OCI-LY7 (cell line): Measurements from ENCODE around the gene TECTA. TPM values are rescaled to one million over a fixed set of nuclear protein-coding genes. Genes with fewer than 3 reads are reported as not detected.

ENCODE experiments used
- BruUV-seq: library from RNA; stranded (reverse); fragments of 400-500 nt; replicated peaks from 2 replicates; lab custom pipeline; 2021; lab: Mats Ljungman, UMichigan
- CTCF ChIA-PET: fragments of 300-600 bp; sonication (Branson Sonifier 250); formaldehyde crosslinking; loops from one replicate; lab custom pipeline; 2022; ENCODE audit warnings: antibody characterized with exemption; ENCODE audit not compliant: unreplicated experiment; lab: Charles Lee
- POLR2A ChIA-PET: fragments of 300-600 bp; sonication (Branson Sonifier 250); formaldehyde crosslinking; loops from one replicate; lab custom pipeline; 2022; ENCODE audit warnings: antibody characterized with exemption; lab: Charles Lee
- DNase-seq: peaks from one replicate; pipeline ENCODE4 v3.0.0-alpha.2; 2015; ENCODE audit warnings: low spot score
- H2AFZ ChIP-seq: fragments of 200-600 bp; sonication (generic), shearing (Covaris generic); 2 replicates; pipeline ENCODE4 v1.6.1; 2014; ENCODE audit warnings: mild to moderate bottlenecking, antibody characterized with exemption, low read length, moderate library complexity
- H3K27ac ChIP-seq: fragments of 200-600 bp; sonication (generic); 2 replicates; pipeline ENCODE4 v1.5.1; 2014; ENCODE audit warnings: mixed run types, low read depth, mild to moderate bottlenecking, moderate library complexity, low read length, inconsistent platforms; ENCODE audit not compliant: poor library complexity, severe bottlenecking
- H3K36me3 ChIP-seq: fragments of 200-600 bp; sonication (generic); 2 replicates; pipeline ENCODE4 v1.6.1; 2014; ENCODE audit warnings: mild to moderate bottlenecking, antibody characterized with exemption, low read length, moderate library complexity, mixed read lengths; ENCODE audit not compliant: insufficient read depth
- H3K4me1 ChIP-seq: fragments of 200-600 bp; sonication (generic); 2 replicates; pipeline ENCODE4 v1.5.1; 2014; ENCODE audit warnings: mild to moderate bottlenecking, low read length; ENCODE audit not compliant: insufficient read depth, poor library complexity, severe bottlenecking
- H3K4me2 ChIP-seq: fragments of 200-600 bp; sonication (generic); 2 replicates; pipeline ENCODE4 v1.6.1; 2014; ENCODE audit warnings: mild to moderate bottlenecking, low read length
- H3K4me3 ChIP-seq: fragments of 200-600 bp; sonication (generic); 2 replicates; pipeline ENCODE4 v1.5.1; 2014; ENCODE audit warnings: mild to moderate bottlenecking, low read depth, low read length; ENCODE audit not compliant: poor library complexity, severe bottlenecking
- H3K79me2 ChIP-seq: fragments of 200-600 bp; sonication (generic); 2 replicates; pipeline ENCODE4 v1.6.1; 2016; ENCODE audit warnings: low read depth, mild to moderate bottlenecking, low read length, moderate library complexity, mixed read lengths; ENCODE audit not compliant: insufficient read depth
- H3K9me2 ChIP-seq: fragments of 200-600 bp; sonication (generic); 2 replicates; pipeline ENCODE4 v1.6.1; 2016; ENCODE audit warnings: mild to moderate bottlenecking, low read length, mixed read lengths; ENCODE audit not compliant: insufficient read depth
- H3K9me3 ChIP-seq: fragments of 200-600 bp; sonication (generic); 2 replicates; pipeline ENCODE4 v1.6.1; 2014; ENCODE audit warnings: mild to moderate bottlenecking, mixed run types, low read length, mixed read lengths
- H4K20me1 ChIP-seq: fragments of 200-600 bp; sonication (generic); 2 replicates; pipeline ENCODE4 v1.6.1; 2014; ENCODE audit warnings: mild to moderate bottlenecking, antibody characterized with exemption, low read length, moderate library complexity, mixed read lengths; ENCODE audit not compliant: insufficient read depth
- CTCF ChIP-seq: fragments of 200-600 bp; sonication (generic); conservative IDR thresholded peaks from 2 replicates; pipeline ENCODE4 v1.5.1; 2014; ENCODE audit warnings: mild to moderate bottlenecking, antibody characterized with exemption, low read length, moderate library complexity, mixed read lengths
- EZH2phosphoT487 ChIP-seq: fragments of 200-600 bp; sonication (generic); IDR thresholded peaks from 2 replicates; pipeline ENCODE4 v1.6.1; 2018; ENCODE audit warnings: low read depth, borderline replicate concordance, mild to moderate bottlenecking, mixed run types, antibody characterized with exemption, low read length, moderate library complexity, mixed read lengths
- intact Hi-C: fragments of 100-400 bp; cut with micrococcal nuclease; formaldehyde crosslinking; loops from one replicate; pipeline ENCODE4 v1.10.0; 2022; ENCODE audit not compliant: unreplicated experiment
- total RNA-seq, 2 experiments: library from RNA; depleted of rRNA in 1 of 2; stranded (reverse); fragments of >200 nt in 1 of 2; shearing (Covaris generic) in 1 of 2; gene quantifications; 2 replicates each; pipeline ENCODE4 v1.2.3, GENCODE V29; 2014 to 2022

TECTA gene
- total RNA-seq, 2 experiments from 2014 or later = 0.32 to 0.48 TPM

GRCh38 chr11:121143921-121144320 is 42.9 kb downstream of the TECTA start:
- Histone ChIP-seq H3K36me3 (no peaks in the 10 kb centered on the region), H3K9me2 (no peaks in the 10 kb centered on the region), H3K27ac (no peak overlapping the region), H3K4me1 (no peaks in the 10 kb centered on the region), H3K4me3 (no peak overlapping the region), H3K4me2 (no peak overlapping the region), H2AFZ (no peak overlapping the region), H3K79me2 (no peaks in the 10 kb centered on the region), H4K20me1 (no peaks in the 10 kb centered on the region), H3K9me3 (no peaks in the 10 kb centered on the region)
- no peak for DNase-seq
- no TSS peak for BruUV-seq
- TF ChIP-seq CTCF (no peak), EZH2phosphoT487 (no peak)
- intact Hi-C loops = no loop called here
- POLR2A ChIA-PET = no interaction called here
- CTCF ChIA-PET = no interaction called here

GRCh38 chr11:121144723-121145122 is 43.7 kb downstream of the TECTA start:
- intact Hi-C loops = no loop called here
- POLR2A ChIA-PET = no interaction called here
- Histone ChIP-seq H3K27ac (no peak overlapping the region), H3K36me3 (no peaks in the 10 kb centered on the region), H2AFZ (no peak overlapping the region), H3K79me2 (no peaks in the 10 kb centered on the region), H3K9me2 (no peaks in the 10 kb centered on the region), H3K4me2 (no peak overlapping the region), H3K4me1 (no peaks in the 10 kb centered on the region), H3K4me3 (no peak overlapping the region), H4K20me1 (no peaks in the 10 kb centered on the region), H3K9me3 (no peaks in the 10 kb centered on the region)
- CTCF ChIA-PET = no interaction called here
- TF ChIP-seq CTCF = no peak
- no peak for TF ChIP-seq EZH2phosphoT487
- no TSS peak for BruUV-seq
- DNase-seq = no peak

- Histone ChIP-seq H3K9me2 (no peaks in the 10 kb centered on the region), H3K79me2 (no peaks in the 10 kb centered on the region), H4K20me1 (no peaks in the 10 kb centered on the region), H3K27ac (no peak overlapping the region), H3K4me2 (no peak overlapping the region), H3K9me3 (no peaks in the 10 kb centered on the region), H3K4me3 (no peak overlapping the region), H2AFZ (no peak overlapping the region), H3K36me3 (no peaks in the 10 kb centered on the region), H3K4me1 (no peaks in the 10 kb centered on the region)
- no peak for DNase-seq
- TF ChIP-seq CTCF (no peak), EZH2phosphoT487 (no peak)
- POLR2A ChIA-PET = interaction anchor here (1.0 kb wide), 1 partner anchor 19 kb away, joined by 4 read pairs; no protein-coding TSS in a partner anchor
- no TSS peak for BruUV-seq
- intact Hi-C loops = no loop called here
- CTCF ChIA-PET = no interaction called here
Measured at GRCh38 chr11:121145826-121146225, 44.8 kb downstream of the TECTA start.
